H1 (cell line): ENCODE results near the gene GTF2B. TPM values are rescaled to one million over a fixed set of nuclear protein-coding genes. Genes with fewer than 3 reads are reported as not detected.

Source experiments
- CTCF ChIA-PET: fragments of 300-600 bp; sonication (Branson Sonifier 250); formaldehyde crosslinking; loops from one replicate; lab custom pipeline; 2021; ENCODE audit not compliant: partially characterized antibody; lab: Charles Lee
- POLR2A ChIA-PET: fragments of 300-600 bp; sonication (Branson Sonifier 250); formaldehyde crosslinking; loops from one replicate; lab custom pipeline; 2021; ENCODE audit warnings: inconsistent platforms; ENCODE audit not compliant: partially characterized antibody; lab: Charles Lee
- DNase-seq, 2 experiments: peaks; one replicate each; pipeline versions ENCODE4 v3.0.0 to v3.0.0-alpha.2; 2010 to 2022; ENCODE audit warnings: low spot score in 2 of 2, low read depth in 1 of 2, mixed read lengths in 1 of 2
- FAIRE-seq: peaks from 2 replicates; lab custom pipeline; 2011; peaks lifted over from hg19 to GRCh38; lab: Jason Lieb, UNC
- H2AFZ ChIP-seq: 2 replicates; pipeline ENCODE4 v1.8.1; 2012; ENCODE audit warnings: low read length, inconsistent platforms
- H2AK5ac ChIP-seq: 2 replicates; pipeline ENCODE4 v1.6.1; 2013; ENCODE audit warnings: low read depth, low read length
- H2BK120ac ChIP-seq: replicated peaks from 2 replicates; pipeline ENCODE3; 2013; ENCODE audit warnings: low read depth, low read length, inconsistent platforms
- H2BK12ac ChIP-seq: 2 replicates; pipeline ENCODE4 v1.6.1; 2013; ENCODE audit warnings: low read depth, low read length
- H2BK15ac ChIP-seq: 2 replicates; pipeline ENCODE4 v1.6.1; 2013; ENCODE audit warnings: low read length
- H2BK20ac ChIP-seq: 2 replicates; pipeline ENCODE4 v1.6.1; 2013; ENCODE audit warnings: low read length
- H2BK5ac ChIP-seq: 2 replicates; pipeline ENCODE4 v1.6.1; 2013; ENCODE audit warnings: low read depth, low read length
- H3K14ac ChIP-seq: 2 replicates; pipeline ENCODE4 v1.6.1; 2013; ENCODE audit warnings: inconsistent platforms; ENCODE audit not compliant: insufficient read length
- H3K18ac ChIP-seq: 2 replicates; pipeline ENCODE4 v1.6.1; 2013; ENCODE audit warnings: low read length; ENCODE audit errors: extremely low read depth
- H3K23ac ChIP-seq: 2 replicates; pipeline ENCODE4 v1.6.1; 2013; ENCODE audit warnings: inconsistent platforms; ENCODE audit not compliant: insufficient read length
- H3K23me2 ChIP-seq: 2 replicates; pipeline ENCODE4 v1.6.1; 2013; ENCODE audit warnings: low read depth, low read length
- H3K27ac ChIP-seq: 2 replicates; pipeline ENCODE4 v1.6.1; 2011; ENCODE audit warnings: low read depth, low read length, inconsistent platforms
- H3K27me3 ChIP-seq, 4 experiments: replicated peaks in 1 of 4; 1 replicate in 1 of 4; 2 replicates in 3 of 4; pipeline versions ENCODE4 v1.6.1 to v1.8.1; 2011 to 2013; ENCODE audit warnings: low read length in 3 of 4, mild to moderate bottlenecking in 3 of 4, inconsistent platforms in 2 of 4, mixed read lengths in 2 of 4, moderate library complexity in 1 of 4; ENCODE audit not compliant: control insufficient read depth in 3 of 4, insufficient read depth in 3 of 4; ENCODE audit errors: extremely low read depth in 1 of 4
- H3K36me3 ChIP-seq, 4 experiments: 2 replicates each; pipeline versions ENCODE4 v1.6.1 to v1.8.1; 2011 to 2013; ENCODE audit warnings: mild to moderate bottlenecking in 4 of 4, low read length in 3 of 4, moderate library complexity in 2 of 4, control low read depth in 1 of 4, inconsistent platforms in 1 of 4; ENCODE audit not compliant: insufficient read depth in 4 of 4, control insufficient read depth in 2 of 4
- H3K4ac ChIP-seq: replicated peaks from 2 replicates; pipeline ENCODE3; 2013; ENCODE audit warnings: low read length, low read depth, mixed read lengths, inconsistent platforms; ENCODE audit not compliant: insufficient read length
- H3K4me1 ChIP-seq, 4 experiments: replicated peaks in 1 of 4; 1 replicate in 1 of 4; 2 replicates in 3 of 4; pipeline versions ENCODE4 v1.6.1 to v1.8.1; 2011 to 2013; ENCODE audit warnings: low read length in 3 of 4, inconsistent platforms in 2 of 4, mixed read lengths in 1 of 4; ENCODE audit not compliant: insufficient read depth in 4 of 4, control insufficient read depth in 3 of 4
- H3K4me2 ChIP-seq, 2 experiments: 2 replicates each; pipeline versions ENCODE4 v1.6.1 to v1.8.1; 2011 to 2013; ENCODE audit warnings: low read depth in 2 of 2, low read length in 2 of 2, control low read depth in 1 of 2, inconsistent platforms in 1 of 2, mild to moderate bottlenecking in 1 of 2; ENCODE audit not compliant: insufficient read depth in 1 of 2
- H3K4me3 ChIP-seq, 4 experiments: fragments of 200-600, 300-600 bp in 1 of 4; sonication (generic), shearing (Covaris generic), sonication (Bioruptor Twin) in 1 of 4; 2 replicates each; pipeline versions ENCODE4 v1.5.1 to v1.8.1; 2011 to 2016; ENCODE audit warnings: low read length in 4 of 4, low read depth in 3 of 4, control low read depth in 2 of 4, inconsistent platforms in 2 of 4, mild to moderate bottlenecking in 2 of 4, mixed read lengths in 1 of 4, moderate library complexity in 1 of 4; ENCODE audit not compliant: insufficient read depth in 2 of 4; ENCODE audit errors: extremely low read depth in 1 of 4
- H3K56ac ChIP-seq: replicated peaks from 2 replicates; pipeline ENCODE3; 2013; ENCODE audit warnings: low read depth, mild to moderate bottlenecking, mixed read lengths, low read length, inconsistent platforms; ENCODE audit not compliant: insufficient read length
- H3K79me1 ChIP-seq: 2 replicates; pipeline ENCODE4 v1.6.1; 2013; ENCODE audit warnings: low read depth, low read length, control low read depth
- H3K79me2 ChIP-seq, 2 experiments: 2 replicates each; pipeline versions ENCODE4 v1.6.1 to v1.8.1; 2012 to 2013; ENCODE audit warnings: low read length in 2 of 2, mild to moderate bottlenecking in 2 of 2, inconsistent platforms in 1 of 2; ENCODE audit not compliant: insufficient read depth in 2 of 2, control insufficient read depth in 1 of 2
- H3K9ac ChIP-seq, 4 experiments: replicated peaks in 1 of 4; 1 replicate in 1 of 4; 2 replicates in 3 of 4; pipeline versions ENCODE4 v1.6.1 to v1.8.1; 2011 to 2013; ENCODE audit warnings: low read depth in 3 of 4, low read length in 3 of 4, control low read depth in 2 of 4, mild to moderate bottlenecking in 2 of 4, moderate library complexity in 2 of 4, inconsistent platforms in 1 of 4; ENCODE audit errors: extremely low read depth in 1 of 4
- H3K9me3 ChIP-seq, 2 experiments: 2 replicates each; pipeline versions ENCODE4 v1.6.1 to v1.8.1; 2012 to 2013; ENCODE audit warnings: mild to moderate bottlenecking in 2 of 2, moderate library complexity in 2 of 2, control low read depth in 1 of 2, inconsistent platforms in 1 of 2, low read depth in 1 of 2, low read length in 1 of 2, mixed read lengths in 1 of 2; ENCODE audit not compliant: insufficient read depth in 2 of 2
- H4K20me1 ChIP-seq, 2 experiments: replicated peaks in 1 of 2; 2 replicates each; pipeline versions ENCODE3 to v1.8.1; 2011 to 2013; ENCODE audit warnings: inconsistent platforms in 2 of 2, low read length in 2 of 2, mild to moderate bottlenecking in 1 of 2; ENCODE audit not compliant: insufficient read depth in 2 of 2, control insufficient read depth in 1 of 2
- H4K5ac ChIP-seq: 2 replicates; pipeline ENCODE4 v1.6.1; 2013; ENCODE audit warnings: low read length, low read depth, mixed read lengths, inconsistent platforms; ENCODE audit not compliant: insufficient read length
- H4K8ac ChIP-seq: 2 replicates; pipeline ENCODE4 v1.8.0; 2013; ENCODE audit warnings: mild to moderate bottlenecking, moderate library complexity, low read length, inconsistent platforms; ENCODE audit not compliant: insufficient read depth; ENCODE audit errors: extremely low read depth
- H4K91ac ChIP-seq: replicated peaks from 2 replicates; pipeline ENCODE3; 2013; ENCODE audit warnings: low read length, mixed read lengths, inconsistent platforms; ENCODE audit not compliant: insufficient read length
- CREB1 ChIP-seq: IDR thresholded peaks from 2 replicates; pipeline ENCODE4 v1.6.1; 2012; ENCODE audit warnings: inconsistent platforms
- polyA plus RNA-seq, 7 experiments: library from polyadenylated mRNA; depleted of rRNA in 3 of 7; stranded (reverse) in 5 of 7; unstranded in 2 of 7; fragments of >200 nt in 5 of 7; fragments of 200-250 nt in 2 of 7; gene quantifications; 1 replicate in 5 of 7; 2 replicates in 1 of 7; 4 replicates in 1 of 7; pipeline versions ENCODE4 v1.2.1 to v1.2.3, GENCODE V29; 2011 to 2013; ENCODE audit warnings: missing spikeins in 2 of 7, mixed read lengths in 2 of 7
- total RNA-seq: library from RNA; stranded (reverse); fragmentation: NEBNext Ultra II Directional; extraction: Animal tissue kit (Norgen Biotek cat#: 25700); gene quantifications from 2 replicates; pipeline ENCODE4 v1.2.1, GENCODE V29; 2021

Gene GTF2B
- total and polyA plus RNA-seq, 2 of the 8 experiments (the other 6 are each of a cell fraction or from before 2014, with no cell fraction given): 14.9 to 15.6 TPM

DNA sequence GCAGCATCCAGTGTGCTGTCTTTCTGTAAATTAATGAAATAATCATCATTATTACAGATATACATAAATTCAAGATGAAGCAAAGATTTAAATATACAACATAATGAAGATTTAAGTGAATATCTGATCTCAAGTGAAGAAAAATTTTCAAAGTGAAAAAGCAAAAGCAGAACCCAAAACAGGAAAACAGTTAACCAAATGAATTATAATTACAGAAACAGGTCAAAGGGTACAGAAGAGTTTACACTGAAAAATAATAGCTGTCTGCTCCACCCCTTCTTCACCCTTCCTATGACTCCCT lies 44.8 kb upstream of the GTF2B start:
- ChIA-PET CTCF (interaction anchor here (0.8 to 0.9 kb wide), 2 partner anchors 11 to 13 kb away, joined by 3 read pairs; no protein-coding TSS in a partner anchor), POLR2A (no interaction called here)
- no peak overlapping the region for H4K8ac ChIP-seq
- no peak overlapping the region for H4K5ac ChIP-seq
- H3K9me3 ChIP-seq: no peaks in the 10 kb centered on the region
- no peak overlapping the region for H2BK20ac ChIP-seq
- no peak overlapping the region for H3K14ac ChIP-seq
- H3K4me2 ChIP-seq: no peak overlapping the region
- TF ChIP-seq CREB1: no peak
- no peak overlapping the region for H4K91ac ChIP-seq
- FAIRE-seq (no peak), DNase-seq (no peak)
- no peak overlapping the region for H3K4me3 ChIP-seq
- no peaks in the 10 kb centered on the region for H3K27me3 ChIP-seq
- no peaks in the 10 kb centered on the region for H3K79me1 ChIP-seq
- H3K23ac ChIP-seq: no peak overlapping the region
- no peak overlapping the region for H2AFZ ChIP-seq
- no peaks in the 10 kb centered on the region for H3K23me2 ChIP-seq
- H3K56ac ChIP-seq: no peak overlapping the region
- no peaks in the 10 kb centered on the region for H3K4me1 ChIP-seq
- H2BK120ac ChIP-seq: no peak overlapping the region
- H3K79me2 ChIP-seq: no peaks in the 10 kb centered on the region
- H3K4ac ChIP-seq: no peak overlapping the region
- no peak overlapping the region for H2BK5ac ChIP-seq
- H2AK5ac ChIP-seq: no peak overlapping the region
- H3K9ac ChIP-seq: no peak overlapping the region
- H4K20me1 ChIP-seq: peaks cover 0 to 1% of the 10 kb centered on the region in 2 experiments
- H3K36me3 ChIP-seq: peaks cover 0 to 45% (median 22%) of the 10 kb centered on the region in 4 experiments; a peak in 7 of 8 replicates
- no peak overlapping the region for H3K27ac ChIP-seq
- no peak overlapping the region for H2BK15ac ChIP-seq
- no peak overlapping the region for H2BK12ac ChIP-seq
- H3K18ac ChIP-seq: no peak overlapping the region
